MM.1S (cell line): ENCODE data around the gene PNMA8C.

Experiments used
- DNase-seq: peaks from one replicate; pipeline ENCODE4 v3.0.0-alpha.2; 2015
- H2AFZ ChIP-seq: fragments of 300-600 bp; sonication (generic); 2 replicates; pipeline ENCODE4 v1.6.0; 2016; ENCODE audit warnings: antibody characterized with exemption, low read length
- H3F3A ChIP-seq: fragments of 300-600 bp; sonication (generic); 2 replicates; pipeline ENCODE4 v1.6.1; 2016; ENCODE audit warnings: mild to moderate bottlenecking, antibody characterized with exemption, low read length, moderate library complexity, mixed read lengths; ENCODE audit not compliant: insufficient read depth
- H3K27ac ChIP-seq: fragments of 300-600 bp; sonication (generic); 2 replicates; pipeline ENCODE4 v1.5.1; 2016; ENCODE audit warnings: mild to moderate bottlenecking, low read length
- H3K27me3 ChIP-seq: fragments of 300-600 bp; sonication (generic); replicated peaks from 2 replicates; pipeline ENCODE4 v1.6.0; 2016; ENCODE audit warnings: low read length; ENCODE audit not compliant: insufficient read depth
- H3K36me3 ChIP-seq: fragments of 300-600 bp; sonication (generic); replicated peaks from 2 replicates; pipeline ENCODE4 v1.6.1; 2016; ENCODE audit warnings: mild to moderate bottlenecking, low read length, mixed read lengths; ENCODE audit not compliant: insufficient read depth
- H3K4me1 ChIP-seq: fragments of 300-600 bp; sonication (generic); 2 replicates; pipeline ENCODE4 v1.6.1; 2016; ENCODE audit warnings: low read length, mixed read lengths
- H3K4me2 ChIP-seq: fragments of 300-600 bp; sonication (generic); 2 replicates; pipeline ENCODE4 v1.6.0; 2016; ENCODE audit warnings: low read depth, low read length
- H3K4me3 ChIP-seq: fragments of 300-600 bp; sonication (generic); 2 replicates; pipeline ENCODE4 v1.5.1; 2016; ENCODE audit warnings: low read length, mixed read lengths
- H3K79me2 ChIP-seq: fragments of 300-600 bp; sonication (generic); 2 replicates; pipeline ENCODE4 v1.6.1; 2016; ENCODE audit warnings: mixed run types, low read length, mixed read lengths
- H3K9ac ChIP-seq: fragments of 300-600 bp; sonication (generic); 2 replicates; pipeline ENCODE4 v1.6.1; 2016; ENCODE audit warnings: low read length, mixed read lengths
- H3K9me2 ChIP-seq: fragments of 300-600 bp; sonication (generic); replicated peaks from 2 replicates; pipeline ENCODE4 v1.6.1; 2016; ENCODE audit warnings: mild to moderate bottlenecking, low read length, mixed read lengths; ENCODE audit not compliant: insufficient read depth
- H3K9me3 ChIP-seq: fragments of 300-600 bp; sonication (generic); replicated peaks from 2 replicates; pipeline ENCODE4 v1.6.1; 2016; ENCODE audit warnings: mild to moderate bottlenecking, low read length, mixed read lengths; ENCODE audit not compliant: insufficient read depth
- H4K20me1 ChIP-seq: fragments of 300-600 bp; sonication (generic); 2 replicates; pipeline ENCODE4 v1.6.1; 2016; ENCODE audit warnings: mild to moderate bottlenecking, low read length, moderate library complexity, mixed read lengths; ENCODE audit not compliant: insufficient read depth
- CTCF ChIP-seq: fragments of 300-600 bp; sonication (generic); IDR thresholded peaks from 2 replicates; pipeline ENCODE4 v1.5.1; 2016; ENCODE audit warnings: antibody characterized with exemption, low read length, mixed read lengths
- EZH2 ChIP-seq: fragments of 300-600 bp; sonication (generic); optimal IDR thresholded peaks from 2 replicates; pipeline ENCODE3; 2017; ENCODE audit warnings: low read depth, mild to moderate bottlenecking, antibody characterized with exemption, low read length, mixed read lengths
- EZH2phosphoT487 ChIP-seq: fragments of 300-600 bp; sonication (generic); IDR thresholded peaks from 2 replicates; pipeline ENCODE4 v1.6.1; 2018; ENCODE audit warnings: antibody characterized with exemption, low read length

PNMA8C gene

DNA sequence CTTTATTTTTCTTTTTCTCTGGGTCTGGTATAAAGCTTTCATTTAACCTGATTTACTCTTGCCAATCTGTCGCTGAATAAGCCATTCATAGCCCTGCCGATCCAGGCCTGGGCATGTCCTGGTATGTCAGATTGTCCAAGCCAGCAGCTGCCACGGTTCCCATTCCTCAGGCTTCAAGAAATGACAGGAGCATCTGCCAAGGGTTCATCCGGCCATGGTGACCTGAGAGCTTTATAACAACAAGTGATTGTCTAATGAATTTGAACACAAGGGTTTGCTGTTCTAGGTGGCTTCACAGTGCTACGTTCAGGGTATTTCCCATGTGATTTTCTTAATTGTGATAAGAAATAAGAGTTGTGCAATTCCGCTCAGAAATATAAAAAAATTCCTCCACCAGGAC lies 22.6 kb upstream of the PNMA8C start:
- Histone ChIP-seq H2AFZ (no peak overlapping the region), H3K4me1 (no peaks in the 10 kb centered on the region), H3K4me2 (no peak overlapping the region), H3K36me3 (no peaks in the 10 kb centered on the region), H3F3A (no peaks in the 10 kb centered on the region), H3K79me2 (no peaks in the 10 kb centered on the region), H4K20me1 (no peaks in the 10 kb centered on the region), H3K9me2 (no peaks in the 10 kb centered on the region), H3K27ac (no peak overlapping the region), H3K9ac (no peak overlapping the region), H3K9me3 (no peaks in the 10 kb centered on the region), H3K27me3 (peaks cover 80% of the 10 kb centered on the region), H3K4me3 (no peak overlapping the region)
- DNase-seq, result no peak
- TF ChIP-seq CTCF, result no peak
- TF ChIP-seq EZH2, result no peak
- TF ChIP-seq EZH2phosphoT487, result no peak

DNA sequence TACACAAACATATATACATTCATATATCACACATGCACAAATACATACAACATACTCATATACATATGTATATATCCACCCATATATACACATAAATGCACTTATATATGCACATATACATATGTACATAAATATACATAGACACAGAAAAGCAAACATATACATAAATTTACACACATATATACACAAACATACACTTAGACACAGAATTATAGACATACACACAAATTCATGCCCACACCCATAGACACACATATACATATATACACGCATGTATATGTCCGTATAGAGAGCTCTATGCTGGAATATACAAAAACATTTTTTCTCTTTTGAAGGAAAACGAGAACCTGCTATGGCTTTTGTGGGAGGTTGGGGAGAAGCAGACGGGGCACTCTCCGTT lies 22.0 kb upstream of the PNMA8C start:
- no peak overlapping the region for H3K4me2 ChIP-seq
- no peaks in the 10 kb centered on the region for H3K9me2 ChIP-seq
- no peak overlapping the region for H2AFZ ChIP-seq
- H3F3A ChIP-seq, result no peaks in the 10 kb centered on the region
- H4K20me1 ChIP-seq, result no peaks in the 10 kb centered on the region
- TF ChIP-seq EZH2phosphoT487 (no peak), CTCF (no peak), EZH2 (no peak)
- H3K27ac ChIP-seq, result no peak overlapping the region
- DNase-seq, result no peak
- H3K36me3 ChIP-seq, result no peaks in the 10 kb centered on the region
- H3K4me3 ChIP-seq, result no peak overlapping the region
- H3K9ac ChIP-seq, result no peak overlapping the region
- no peaks in the 10 kb centered on the region for H3K4me1 ChIP-seq
- H3K27me3 ChIP-seq, result peaks cover 80% of the 10 kb centered on the region
- no peaks in the 10 kb centered on the region for H3K9me3 ChIP-seq
- H3K79me2 ChIP-seq, result no peaks in the 10 kb centered on the region

DNA sequence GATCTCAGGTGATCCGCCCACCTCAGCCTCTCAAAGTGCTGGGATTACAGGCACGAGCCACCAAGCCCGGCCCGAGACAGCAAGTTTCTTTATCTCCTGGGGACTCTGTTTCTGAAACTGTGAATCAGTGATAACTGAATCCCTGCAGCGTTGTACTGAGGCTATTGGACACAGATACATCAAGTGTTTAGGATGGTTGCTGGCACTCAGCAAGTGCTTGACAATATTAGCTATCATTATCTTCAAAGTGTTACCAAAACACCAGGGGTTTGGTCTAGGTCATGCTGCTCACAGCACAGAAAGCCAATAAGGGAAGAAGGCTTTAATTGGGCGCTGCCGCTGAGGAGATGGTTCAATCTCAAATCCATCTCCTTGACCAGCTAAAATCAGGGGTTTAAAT lies 20.5 kb upstream of the PNMA8C start:
- Histone ChIP-seq H3K27ac (no peak overlapping the region), H3K9me3 (no peaks in the 10 kb centered on the region), H3K9ac (no peak overlapping the region), H2AFZ (no peak overlapping the region), H3K79me2 (no peaks in the 10 kb centered on the region), H3K4me2 (no peak overlapping the region), H3K36me3 (no peaks in the 10 kb centered on the region), H4K20me1 (no peaks in the 10 kb centered on the region), H3K27me3 (peaks cover 82% of the 10 kb centered on the region), H3K4me3 (no peak overlapping the region), H3K4me1 (no peaks in the 10 kb centered on the region), H3F3A (no peaks in the 10 kb centered on the region), H3K9me2 (no peaks in the 10 kb centered on the region)
- no peak for DNase-seq
- TF ChIP-seq CTCF (no peak), EZH2 (no peak), EZH2phosphoT487 (no peak)

GRCh38 chr19:46448601-46449000 lies 19.9 kb upstream of the PNMA8C start:
- no peak overlapping the region for H3K4me3 ChIP-seq
- no peaks in the 10 kb centered on the region for H3K4me1 ChIP-seq
- H3K27me3 ChIP-seq, result peaks cover 80% of the 10 kb centered on the region
- H4K20me1 ChIP-seq, result no peaks in the 10 kb centered on the region
- H3F3A ChIP-seq, result no peaks in the 10 kb centered on the region
- H3K9me2 ChIP-seq, result no peaks in the 10 kb centered on the region
- TF ChIP-seq EZH2, result no peak
- no peak for TF ChIP-seq EZH2phosphoT487
- TF ChIP-seq CTCF, result no peak
- no peak for DNase-seq
- no peaks in the 10 kb centered on the region for H3K79me2 ChIP-seq
- H3K4me2 ChIP-seq, result no peak overlapping the region
- H3K9me3 ChIP-seq, result no peaks in the 10 kb centered on the region
- H3K9ac ChIP-seq, result no peak overlapping the region
- no peak overlapping the region for H2AFZ ChIP-seq
- no peaks in the 10 kb centered on the region for H3K36me3 ChIP-seq
- H3K27ac ChIP-seq, result no peak overlapping the region
